ENCODE data around the gene ZNF33B. TPM values are rescaled to one million over a fixed set of nuclear protein-coding genes. Genes with fewer than 3 reads are reported as not detected.

ZNF33B gene
- total and polyA plus RNA-seq, 9 of the 15 experiments (the other 6 are each of a cell fraction or from before 2014, with no cell fraction given) = 6.9 to 23.9 (median 15.4) TPM

DNA sequence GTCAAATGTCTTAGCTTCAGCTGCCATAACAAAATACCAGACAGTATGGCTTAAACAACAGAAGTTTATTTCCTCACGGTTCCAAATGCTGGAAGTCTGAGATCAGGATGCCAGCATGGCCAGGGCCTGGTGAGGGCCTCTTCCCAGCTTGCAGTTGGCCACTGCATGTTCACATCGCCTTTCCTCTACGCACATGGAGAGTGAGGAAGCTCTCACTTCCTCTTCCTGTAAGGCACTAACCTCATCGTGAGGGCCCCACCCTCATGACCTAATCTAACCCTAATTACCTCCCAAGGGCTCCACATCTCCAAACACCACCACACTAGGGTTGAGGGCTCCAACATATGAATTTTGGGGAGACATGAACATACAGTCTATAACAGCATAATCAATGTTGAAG lies 14.4 kb downstream of the ZNF33B start (continued):
- TF ChIP-seq, protein P1, sequence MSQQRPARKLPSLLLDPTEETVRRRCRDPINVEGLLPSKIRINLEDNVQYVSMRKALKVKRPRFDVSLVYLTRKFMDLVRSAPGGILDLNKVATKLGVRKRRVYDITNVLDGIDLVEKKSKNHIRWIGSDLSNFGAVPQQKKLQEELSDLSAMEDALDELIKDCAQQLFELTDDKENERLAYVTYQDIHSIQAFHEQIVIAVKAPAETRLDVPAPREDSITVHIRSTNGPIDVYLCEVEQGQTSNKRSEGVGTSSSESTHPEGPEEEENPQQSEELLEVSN (IDR thresholded peaks at IDR 0.05; ENCODE audit: borderline replicate concordance in 1 of 2, extremely low read depth in 1 of 2, insufficient read depth in 1 of 2, insufficient read length in 1 of 2, low read depth in 1 of 2, low read length in 1 of 2, poor library complexity in 1 of 2, severe bottlenecking in 1 of 2) = peak; percentile 42 to 48
- no peak for TF ChIP-seq DPF2 (IDR thresholded peaks at IDR 0.05)
- TF ChIP-seq SUPT5H (IDR thresholded peaks at IDR 0.05) = no peak
- no peak for TF ChIP-seq ZC3H8 (IDR thresholded peaks at IDR 0.05)
- no peak for TF ChIP-seq BRD9 (IDR thresholded peaks at IDR 0.05; ENCODE audit: low read depth, partially characterized antibody)
- TF ChIP-seq THRAP3 (IDR thresholded peaks at IDR 0.05; ENCODE audit: borderline replicate concordance) = no peak
- no peak for TF ChIP-seq ZKSCAN8 (CRISPR knock-in tag; IDR thresholded peaks at IDR 0.05)
- TF ChIP-seq, protein P2, sequence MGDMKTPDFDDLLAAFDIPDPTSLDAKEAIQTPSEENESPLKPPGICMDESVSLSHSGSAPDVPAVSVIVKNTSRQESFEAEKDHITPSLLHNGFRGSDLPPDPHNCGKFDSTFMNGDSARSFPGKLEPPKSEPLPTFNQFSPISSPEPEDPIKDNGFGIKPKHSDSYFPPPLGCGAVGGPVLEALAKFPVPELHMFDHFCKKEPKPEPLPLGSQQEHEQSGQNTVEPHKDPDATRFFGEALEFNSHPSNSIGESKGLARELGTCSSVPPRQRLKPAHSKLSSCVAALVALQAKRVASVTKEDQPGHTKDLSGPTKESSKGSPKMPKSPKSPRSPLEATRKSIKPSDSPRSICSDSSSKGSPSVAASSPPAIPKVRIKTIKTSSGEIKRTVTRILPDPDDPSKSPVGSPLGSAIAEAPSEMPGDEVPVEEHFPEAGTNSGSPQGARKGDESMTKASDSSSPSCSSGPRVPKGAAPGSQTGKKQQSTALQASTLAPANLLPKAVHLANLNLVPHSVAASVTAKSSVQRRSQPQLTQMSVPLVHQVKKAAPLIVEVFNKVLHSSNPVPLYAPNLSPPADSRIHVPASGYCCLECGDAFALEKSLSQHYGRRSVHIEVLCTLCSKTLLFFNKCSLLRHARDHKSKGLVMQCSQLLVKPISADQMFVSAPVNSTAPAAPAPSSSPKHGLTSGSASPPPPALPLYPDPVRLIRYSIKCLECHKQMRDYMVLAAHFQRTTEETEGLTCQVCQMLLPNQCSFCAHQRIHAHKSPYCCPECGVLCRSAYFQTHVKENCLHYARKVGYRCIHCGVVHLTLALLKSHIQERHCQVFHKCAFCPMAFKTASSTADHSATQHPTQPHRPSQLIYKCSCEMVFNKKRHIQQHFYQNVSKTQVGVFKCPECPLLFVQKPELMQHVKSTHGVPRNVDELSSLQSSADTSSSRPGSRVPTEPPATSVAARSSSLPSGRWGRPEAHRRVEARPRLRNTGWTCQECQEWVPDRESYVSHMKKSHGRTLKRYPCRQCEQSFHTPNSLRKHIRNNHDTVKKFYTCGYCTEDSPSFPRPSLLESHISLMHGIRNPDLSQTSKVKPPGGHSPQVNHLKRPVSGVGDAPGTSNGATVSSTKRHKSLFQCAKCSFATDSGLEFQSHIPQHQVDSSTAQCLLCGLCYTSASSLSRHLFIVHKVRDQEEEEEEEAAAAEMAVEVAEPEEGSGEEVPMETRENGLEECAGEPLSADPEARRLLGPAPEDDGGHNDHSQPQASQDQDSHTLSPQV (IDR thresholded peaks at IDR 0.05) = peak; percentile 57; the same call in 1 of the 2 replicates
- no peak for TF ChIP-seq PURB (CRISPR knock-in tag; IDR thresholded peaks at IDR 0.05; ENCODE audit: low read depth)
- TF ChIP-seq, protein P3, sequence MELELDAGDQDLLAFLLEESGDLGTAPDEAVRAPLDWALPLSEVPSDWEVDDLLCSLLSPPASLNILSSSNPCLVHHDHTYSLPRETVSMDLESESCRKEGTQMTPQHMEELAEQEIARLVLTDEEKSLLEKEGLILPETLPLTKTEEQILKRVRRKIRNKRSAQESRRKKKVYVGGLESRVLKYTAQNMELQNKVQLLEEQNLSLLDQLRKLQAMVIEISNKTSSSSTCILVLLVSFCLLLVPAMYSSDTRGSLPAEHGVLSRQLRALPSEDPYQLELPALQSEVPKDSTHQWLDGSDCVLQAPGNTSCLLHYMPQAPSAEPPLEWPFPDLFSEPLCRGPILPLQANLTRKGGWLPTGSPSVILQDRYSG (tag; conservative IDR thresholded peaks at IDR 0.05; ENCODE audit: low read depth) = no peak
- TF ChIP-seq SNRNP70 (optimal IDR thresholded peaks at IDR 0.05; ENCODE audit: low read depth, low read length) = no peak
- TF ChIP-seq CHD2 (IDR thresholded peaks at IDR 0.05; ENCODE audit: low read depth, low read length) = no peak
- TF ChIP-seq, protein P4, sequence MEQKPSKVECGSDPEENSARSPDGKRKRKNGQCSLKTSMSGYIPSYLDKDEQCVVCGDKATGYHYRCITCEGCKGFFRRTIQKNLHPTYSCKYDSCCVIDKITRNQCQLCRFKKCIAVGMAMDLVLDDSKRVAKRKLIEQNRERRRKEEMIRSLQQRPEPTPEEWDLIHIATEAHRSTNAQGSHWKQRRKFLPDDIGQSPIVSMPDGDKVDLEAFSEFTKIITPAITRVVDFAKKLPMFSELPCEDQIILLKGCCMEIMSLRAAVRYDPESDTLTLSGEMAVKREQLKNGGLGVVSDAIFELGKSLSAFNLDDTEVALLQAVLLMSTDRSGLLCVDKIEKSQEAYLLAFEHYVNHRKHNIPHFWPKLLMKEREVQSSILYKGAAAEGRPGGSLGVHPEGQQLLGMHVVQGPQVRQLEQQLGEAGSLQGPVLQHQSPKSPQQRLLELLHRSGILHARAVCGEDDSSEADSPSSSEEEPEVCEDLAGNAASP (IDR thresholded peaks at IDR 0.05) = peak; percentile 61; the same call in 1 of the 2 replicates
- TF ChIP-seq FUS (optimal IDR thresholded peaks at IDR 0.05; ENCODE audit: low read depth, low read length) = no peak
- TF ChIP-seq ILF3 (IDR thresholded peaks at IDR 0.05; ENCODE audit: borderline replicate concordance) = no peak
- TF ChIP-seq, protein P5, sequence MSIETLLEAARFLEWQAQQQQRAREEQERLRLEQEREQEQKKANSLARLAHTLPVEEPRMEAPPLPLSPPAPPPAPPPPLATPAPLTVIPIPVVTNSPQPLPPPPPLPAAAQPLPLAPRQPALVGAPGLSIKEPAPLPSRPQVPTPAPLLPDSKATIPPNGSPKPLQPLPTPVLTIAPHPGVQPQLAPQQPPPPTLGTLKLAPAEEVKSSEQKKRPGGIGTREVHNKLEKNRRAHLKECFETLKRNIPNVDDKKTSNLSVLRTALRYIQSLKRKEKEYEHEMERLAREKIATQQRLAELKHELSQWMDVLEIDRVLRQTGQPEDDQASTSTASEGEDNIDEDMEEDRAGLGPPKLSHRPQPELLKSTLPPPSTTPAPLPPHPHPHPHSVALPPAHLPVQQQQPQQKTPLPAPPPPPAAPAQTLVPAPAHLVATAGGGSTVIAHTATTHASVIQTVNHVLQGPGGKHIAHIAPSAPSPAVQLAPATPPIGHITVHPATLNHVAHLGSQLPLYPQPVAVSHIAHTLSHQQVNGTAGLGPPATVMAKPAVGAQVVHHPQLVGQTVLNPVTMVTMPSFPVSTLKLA (conservative IDR thresholded peaks at IDR 0.05) = 0 out of 4 replicates have a peak, but pooled peaks of 1 of the 2 experiments have one; percentile 22
- no peak for TF ChIP-seq BHLHE40 (IDR thresholded peaks at IDR 0.05; ENCODE audit: low read length)
- TF ChIP-seq ZC3H4 (CRISPR knock-in tag; IDR thresholded peaks at IDR 0.05; ENCODE audit: borderline replicate concordance) = no peak
